H9 (cell line): ENCODE results near the gene RDH13. TPM values are rescaled to one million over a fixed set of nuclear protein-coding genes. Genes with fewer than 3 reads are reported as not detected.

Experiments used
- DNase-seq: peaks from one replicate; pipeline ENCODE4 v3.0.0-alpha.2; 2017
- H2AFZ ChIP-seq: one replicate; pipeline ENCODE4 v1.6.1; 2013; ENCODE audit warnings: mild to moderate bottlenecking, low read length, control low read depth, moderate library complexity
- H2AK5ac ChIP-seq: 2 replicates; pipeline ENCODE4 v1.6.1; 2013; ENCODE audit warnings: low read length, control low read depth, mixed read lengths; ENCODE audit not compliant: insufficient read length
- H2BK120ac ChIP-seq: one replicate; pipeline ENCODE4 v1.6.1; 2013; ENCODE audit warnings: low read depth, mild to moderate bottlenecking, low read length, control low read depth, inconsistent platforms; ENCODE audit not compliant: poor library complexity, severe bottlenecking
- H2BK12ac ChIP-seq: 2 replicates; pipeline ENCODE4 v1.6.1; 2013; ENCODE audit warnings: low read length, control low read depth, mixed read lengths, low read depth; ENCODE audit not compliant: insufficient read length
- H2BK15ac ChIP-seq: 2 replicates; pipeline ENCODE4 v1.6.1; 2013; ENCODE audit warnings: low read depth, low read length, control low read depth
- H2BK20ac ChIP-seq: one replicate; pipeline ENCODE4 v1.6.1; 2013; ENCODE audit warnings: low read depth, mild to moderate bottlenecking, low read length, control low read depth, inconsistent platforms; ENCODE audit not compliant: poor library complexity, severe bottlenecking
- H2BK5ac ChIP-seq: 2 replicates; pipeline ENCODE4 v1.6.1; 2013; ENCODE audit warnings: low read length, control low read depth, mixed read lengths; ENCODE audit not compliant: insufficient read length
- H3K14ac ChIP-seq: 2 replicates; pipeline ENCODE4 v1.6.1; 2013; ENCODE audit warnings: low read length, control low read depth; ENCODE audit not compliant: insufficient read depth
- H3K18ac ChIP-seq: 2 replicates; pipeline ENCODE4 v1.6.1; 2013; ENCODE audit warnings: low read depth, mild to moderate bottlenecking, mixed read lengths, low read length, control low read depth; ENCODE audit not compliant: insufficient read length
- H3K23ac ChIP-seq: 2 replicates; pipeline ENCODE4 v1.6.1; 2013; ENCODE audit warnings: low read length, control low read depth, mixed read lengths, low read depth; ENCODE audit not compliant: insufficient read length
- H3K23me2 ChIP-seq: 2 replicates; pipeline ENCODE4 v1.6.1; 2013; ENCODE audit warnings: low read depth, mild to moderate bottlenecking, mixed read lengths, low read length, control low read depth; ENCODE audit not compliant: insufficient read length, poor library complexity, severe bottlenecking
- H3K27ac ChIP-seq: 2 replicates; pipeline ENCODE4 v1.5.1; 2013; ENCODE audit warnings: low read length, control low read depth, mixed read lengths, low read depth; ENCODE audit not compliant: insufficient read length
- H3K27me3 ChIP-seq: 2 replicates; pipeline ENCODE4 v1.6.1; 2013; ENCODE audit warnings: low read length, control low read depth, inconsistent platforms; ENCODE audit not compliant: insufficient read depth
- H3K4ac ChIP-seq: 2 replicates; pipeline ENCODE4 v1.6.1; 2013; ENCODE audit warnings: low read depth, mild to moderate bottlenecking, control low read depth, inconsistent platforms, low read length, moderate library complexity
- H3K4me1 ChIP-seq: 2 replicates; pipeline ENCODE4 v1.6.1; 2013; ENCODE audit warnings: low read length, control low read depth, inconsistent platforms; ENCODE audit not compliant: insufficient read depth
- H3K4me2 ChIP-seq: 2 replicates; pipeline ENCODE4 v1.6.1; 2013; ENCODE audit warnings: low read length, control low read depth, mixed read lengths; ENCODE audit not compliant: insufficient read length, insufficient read depth
- H3K56ac ChIP-seq: 2 replicates; pipeline ENCODE4 v1.6.1; 2013; ENCODE audit warnings: low read depth, mild to moderate bottlenecking, mixed read lengths, low read length, control low read depth; ENCODE audit not compliant: insufficient read length
- H3K79me1 ChIP-seq: 2 replicates; pipeline ENCODE4 v1.6.1; 2013; ENCODE audit warnings: low read depth, mild to moderate bottlenecking, moderate library complexity, low read length, control low read depth, inconsistent platforms; ENCODE audit not compliant: insufficient read depth, poor library complexity, severe bottlenecking
- H3K79me2 ChIP-seq: 2 replicates; pipeline ENCODE4 v1.6.1; 2013; ENCODE audit warnings: low read length, control low read depth, inconsistent platforms; ENCODE audit not compliant: insufficient read depth
- H3K9ac ChIP-seq: 2 replicates; pipeline ENCODE4 v1.6.1; 2013; ENCODE audit warnings: low read length, control low read depth, mixed read lengths; ENCODE audit not compliant: insufficient read length; ENCODE audit errors: extremely low read depth
- H3K9me3 ChIP-seq: one replicate; pipeline ENCODE4 v1.6.1; 2013; ENCODE audit warnings: low read depth, low read length, inconsistent platforms; ENCODE audit not compliant: control insufficient read depth
- H3T11ph ChIP-seq: one replicate; pipeline ENCODE4 v1.6.1; 2013; ENCODE audit warnings: mild to moderate bottlenecking, low read length, control low read depth, inconsistent platforms
- H4K20me1 ChIP-seq: one replicate; pipeline ENCODE4 v1.6.1; 2013; ENCODE audit not compliant: control insufficient read depth, insufficient read length, insufficient read depth
- H4K5ac ChIP-seq: 2 replicates; pipeline ENCODE4 v1.6.1; 2013; ENCODE audit warnings: low read depth, mild to moderate bottlenecking, mixed read lengths, low read length, control low read depth; ENCODE audit not compliant: insufficient read length
- H4K8ac ChIP-seq: replicated peaks from 2 replicates; pipeline ENCODE4 v1.6.1; 2013; ENCODE audit warnings: low read length, control low read depth, mixed read lengths, low read depth; ENCODE audit not compliant: insufficient read length
- H4K91ac ChIP-seq: 2 replicates; pipeline ENCODE4 v1.6.1; 2013; ENCODE audit warnings: low read depth, mild to moderate bottlenecking, moderate library complexity, mixed read lengths, low read length, control low read depth; ENCODE audit not compliant: insufficient read length
- H3K27ac Mint-ChIP-seq, 3 experiments: 2 replicates in 2 of 3; 3 replicates in 1 of 3; pipeline ENCODE4 v1.8.0; 2020 to 2021; ENCODE audit warnings: mixed read lengths in 3 of 3, mild to moderate bottlenecking in 1 of 3, moderate library complexity in 1 of 3
- H3K27me3 Mint-ChIP-seq: 2 replicates; pipeline ENCODE4 v1.8.0; 2021; ENCODE audit warnings: low read depth, mild to moderate bottlenecking, moderate library complexity, mixed read lengths
- H3K36me3 Mint-ChIP-seq, 3 experiments: 2 replicates in 2 of 3; 3 replicates in 1 of 3; pipeline ENCODE4 v1.8.0; 2020 to 2021; ENCODE audit warnings: low read depth in 3 of 3, mixed read lengths in 3 of 3; ENCODE audit not compliant: insufficient read depth in 1 of 3
- H3K4me1 Mint-ChIP-seq, 2 experiments: 2 replicates each; pipeline ENCODE4 v1.8.0; 2020; ENCODE audit warnings: mixed read lengths in 2 of 2
- H3K4me3 Mint-ChIP-seq, 2 experiments: 2 replicates in 1 of 2; 3 replicates in 1 of 2; pipeline ENCODE4 v1.8.0; 2020 to 2021; ENCODE audit warnings: mild to moderate bottlenecking in 2 of 2, mixed read lengths in 2 of 2, moderate library complexity in 1 of 2
- H3K9me3 Mint-ChIP-seq, 2 experiments: 2 replicates in 1 of 2; 3 replicates in 1 of 2; pipeline ENCODE4 v1.8.0; 2020; ENCODE audit warnings: mild to moderate bottlenecking in 2 of 2, mixed read lengths in 2 of 2, moderate library complexity in 1 of 2
- WGBS: extraction: QIAGEN DNeasy Blood & Tissue Kit; methylation state at CpG from one replicate; pipeline ENCODE4 v1.1.7; 2013; ENCODE audit warnings: missing lambda C conversion rate, low lambda C conversion rate, mixed read lengths; ENCODE audit not compliant: insufficient read length; ENCODE audit errors: extremely low coverage; 5-methylcytosine and 5-hydroxymethylcytosine counted together
- total RNA-seq: library from RNA; stranded (reverse); gene quantifications from 2 replicates; pipeline ENCODE4 v1.2.1, GENCODE V29; 2021
- TF ChIP-seq, protein P1 (sequence below): fragments of 200-600 bp; sonication (generic); conservative IDR thresholded peaks from 3 replicates; pipeline ENCODE4 v1.8.0; 2021; ENCODE audit warnings: antibody characterized with exemption, mild to moderate bottlenecking

Gene RDH13
- total RNA-seq, 1 experiment from 2014 or later, result 21.5 TPM

GRCh38 chr19:55031178-55031577 is 31.8 kb downstream of the RDH13 start:
- Histone ChIP-seq H3K4ac (no peak overlapping the region), H4K8ac (no peak overlapping the region), H2AK5ac (no peak overlapping the region), H3K4me1 (no peaks in the 10 kb centered on the region), H3K27me3 (no peaks in the 10 kb centered on the region), H3K79me2 (peaks cover 21% of the 10 kb centered on the region; the same call in 1 of the 2 replicates), H3T11ph (no peak overlapping the region), H2BK12ac (no peak overlapping the region), H4K5ac (no peak overlapping the region), H2BK5ac (no peak overlapping the region), H3K23me2 (peaks cover 3% of the 10 kb centered on the region), H2AFZ (no peak overlapping the region), H3K14ac (no peak overlapping the region), H3K9ac (no peak overlapping the region), H4K91ac (no peak overlapping the region), H3K9me3 (no peaks in the 10 kb centered on the region), H3K79me1 (peaks cover 8% of the 10 kb centered on the region), H3K27ac (no peak overlapping the region), H2BK20ac (no peak overlapping the region), H3K56ac (no peak overlapping the region), H4K20me1 (no peaks in the 10 kb centered on the region), H2BK15ac (no peak overlapping the region), H2BK120ac (no peak overlapping the region), H3K18ac (no peak overlapping the region), H3K23ac (no peak overlapping the region), H3K4me2 (no peak overlapping the region)
- H3K27ac Mint-ChIP-seq, result no peak overlapping the region
- DNase-seq, result no peak
- peaks cover 2% of the 10 kb centered on the region; the same call in 1 of the 2 replicates for H3K27me3 Mint-ChIP-seq
- WGBS, result no CpG with 5 or more reads among the region's 7 CpGs
- peaks cover 0 to 60% of the 10 kb centered on the region in 2 experiments; a peak in 2 of 5 replicates for H3K9me3 Mint-ChIP-seq
- H3K4me1 Mint-ChIP-seq, result no peaks in the 10 kb centered on the region
- H3K36me3 Mint-ChIP-seq, result peaks cover under 1 to 9% (median 2%) of the 10 kb centered on the region in 3 experiments; a peak in 5 of 7 replicates
- TF ChIP-seq, protein P1, sequence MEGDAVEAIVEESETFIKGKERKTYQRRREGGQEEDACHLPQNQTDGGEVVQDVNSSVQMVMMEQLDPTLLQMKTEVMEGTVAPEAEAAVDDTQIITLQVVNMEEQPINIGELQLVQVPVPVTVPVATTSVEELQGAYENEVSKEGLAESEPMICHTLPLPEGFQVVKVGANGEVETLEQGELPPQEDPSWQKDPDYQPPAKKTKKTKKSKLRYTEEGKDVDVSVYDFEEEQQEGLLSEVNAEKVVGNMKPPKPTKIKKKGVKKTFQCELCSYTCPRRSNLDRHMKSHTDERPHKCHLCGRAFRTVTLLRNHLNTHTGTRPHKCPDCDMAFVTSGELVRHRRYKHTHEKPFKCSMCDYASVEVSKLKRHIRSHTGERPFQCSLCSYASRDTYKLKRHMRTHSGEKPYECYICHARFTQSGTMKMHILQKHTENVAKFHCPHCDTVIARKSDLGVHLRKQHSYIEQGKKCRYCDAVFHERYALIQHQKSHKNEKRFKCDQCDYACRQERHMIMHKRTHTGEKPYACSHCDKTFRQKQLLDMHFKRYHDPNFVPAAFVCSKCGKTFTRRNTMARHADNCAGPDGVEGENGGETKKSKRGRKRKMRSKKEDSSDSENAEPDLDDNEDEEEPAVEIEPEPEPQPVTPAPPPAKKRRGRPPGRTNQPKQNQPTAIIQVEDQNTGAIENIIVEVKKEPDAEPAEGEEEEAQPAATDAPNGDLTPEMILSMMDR, result no peak
- no peak overlapping the region for H3K4me3 Mint-ChIP-seq
